Adipose tissue (tissue), 3 donors: ENCODE measurements around the gene HCRTR1. TPM values are rescaled to one million over a fixed set of nuclear protein-coding genes. Genes with fewer than 3 reads are reported as not detected.

Source experiments
- H3K27ac ChIP-seq: one replicate; pipeline ENCODE4 v1.5.1; 2013; ENCODE audit warnings: low read depth, low read length
- WGBS, 3 donors: extraction: QIAGEN DNeasy Blood & Tissue Kit; methylation state at CpG; one replicate each; pipeline ENCODE4 v1.1.7; 2013; 5-methylcytosine and 5-hydroxymethylcytosine counted together
- polyA plus RNA-seq, 3 donors: library from polyadenylated mRNA; stranded (reverse); fragments of 200-250 nt; gene quantifications; one replicate each; pipeline ENCODE4 v1.2.3, GENCODE V29; 2013
- donor health status: healthy with polysubstance abuse.
- donor health status: Bipolar disorder and iron deficiency.
- donor health status: healthy.

The HCRTR1 gene
- polyA plus RNA-seq, 3 donors = 0.08 to 1.3 (median 0.25) TPM

- no peak overlapping the region for H3K27ac ChIP-seq
Measured at GRCh38 chr1:31640179-31640578, 22.7 kb downstream of the HCRTR1 start.

DNA sequence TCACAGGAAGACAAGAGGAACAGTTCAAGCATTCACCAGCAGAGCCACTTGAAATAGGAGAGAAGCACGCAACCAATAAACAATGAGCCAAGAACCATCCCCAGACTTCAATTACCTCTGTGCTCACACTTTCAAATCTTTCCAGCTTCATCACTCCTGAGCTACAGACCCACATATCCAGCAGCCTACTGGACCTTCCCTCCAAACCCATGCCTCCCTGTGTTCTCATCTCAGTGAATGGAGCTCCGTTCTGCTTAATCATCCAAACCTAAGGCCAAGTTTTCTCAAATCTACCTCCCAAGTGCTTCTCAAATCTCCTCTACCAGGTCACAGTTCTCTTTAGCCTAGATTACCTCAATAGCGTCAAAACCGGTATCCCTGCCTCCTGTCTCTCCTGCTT lies 23.5 kb downstream of the HCRTR1 start:
- 78 to 86% (median 84%) methylated on average over 4 of the region's 4 CpGs for WGBS, 3 donors
- H3K27ac ChIP-seq = no peak overlapping the region

GRCh38 chr1:31642366-31642765 lies 24.9 kb downstream of the HCRTR1 start:
- WGBS, 3 donors = 90 to 92% (median 90%) methylated on average over 4 of the region's 4 CpGs
- no peak overlapping the region for H3K27ac ChIP-seq

- H3K27ac ChIP-seq = no peak overlapping the region
- 90 to 97% (median 94%) methylated on average over 3 of the region's 3 CpGs for WGBS, 3 donors
Measured at GRCh38 chr1:31642897-31643296, 25.4 kb downstream of the HCRTR1 start.

DNA sequence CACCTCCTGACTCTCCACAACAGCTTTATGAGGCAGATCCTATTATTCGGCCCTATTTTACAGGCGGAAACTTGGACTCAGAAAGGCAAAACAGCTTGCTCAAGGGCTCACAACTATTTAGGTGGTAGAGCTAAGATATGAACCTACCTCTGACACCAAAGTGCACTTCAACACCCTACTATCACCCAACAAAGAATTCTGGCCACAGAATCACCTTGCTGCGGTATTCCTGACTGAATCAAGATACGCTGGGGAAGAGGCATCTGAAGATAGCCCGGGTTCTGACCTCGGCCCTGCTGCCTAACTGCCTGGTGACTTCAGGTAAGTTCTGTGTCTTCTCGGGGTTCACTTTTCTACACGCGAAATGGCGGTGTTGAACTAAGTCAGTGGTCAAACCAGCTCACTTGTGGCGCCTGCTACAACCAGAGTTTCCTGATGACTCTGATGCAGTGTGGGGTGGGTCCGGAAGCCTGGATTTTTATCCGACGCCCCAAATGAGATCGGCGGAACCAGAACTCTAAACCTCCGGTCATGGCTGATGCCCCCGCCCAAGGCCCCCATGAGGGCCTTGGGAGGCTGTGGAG lies 26.6 kb downstream of the HCRTR1 start:
- WGBS, 3 donors = 1 to 5% (median 5%) methylated on average over 18 of the region's 18 CpGs
- peak overlapping the region; percentile 99 for H3K27ac ChIP-seq

DNA sequence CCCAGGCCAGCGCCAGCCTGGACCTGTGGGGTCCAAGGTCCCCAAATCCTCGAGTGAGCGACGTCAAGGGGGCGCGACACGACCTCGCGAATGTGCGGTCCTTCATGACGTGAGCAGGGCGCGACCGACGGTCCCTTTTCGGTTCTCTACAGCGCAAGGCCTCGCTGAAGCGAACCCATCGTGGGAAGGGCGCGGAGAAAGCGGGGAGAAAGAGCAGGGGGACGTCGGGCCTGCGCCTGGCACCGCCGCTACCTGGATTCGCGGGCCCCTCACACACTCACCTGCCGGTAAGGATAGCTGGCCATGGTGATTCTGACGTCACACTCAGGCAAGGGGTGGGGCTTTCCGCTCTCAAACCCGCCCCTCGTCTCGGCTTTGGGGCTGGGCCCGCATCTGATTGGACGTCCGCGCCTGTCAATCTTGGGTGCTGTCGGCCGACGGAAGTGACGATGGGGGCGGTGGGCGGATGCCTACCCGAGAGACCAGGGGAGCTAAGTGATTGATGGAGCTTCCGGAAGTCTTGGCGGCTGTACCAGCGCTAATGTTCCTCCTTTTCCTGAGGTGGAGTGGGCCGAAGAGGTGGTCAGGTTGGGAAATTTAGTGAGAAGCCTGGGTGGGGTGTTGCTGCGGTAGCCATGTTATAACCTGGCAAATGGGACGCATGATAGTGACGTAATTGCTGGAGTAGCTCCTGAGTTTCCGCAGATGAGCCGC lies 27.2 kb downstream of the HCRTR1 start, which contains the start of gene PEF1:
TSS of gene PEF1 (minus strand) at position 317 of the 714 bp plus-strand sequence. CDS start at position 305, 12 bp downstream.
- peak within 1 kb of the TSS; percentile 99 for H3K27ac ChIP-seq
- WGBS, 3 donors = 0% methylated on average over 56 of the region's 56 CpGs

DNA sequence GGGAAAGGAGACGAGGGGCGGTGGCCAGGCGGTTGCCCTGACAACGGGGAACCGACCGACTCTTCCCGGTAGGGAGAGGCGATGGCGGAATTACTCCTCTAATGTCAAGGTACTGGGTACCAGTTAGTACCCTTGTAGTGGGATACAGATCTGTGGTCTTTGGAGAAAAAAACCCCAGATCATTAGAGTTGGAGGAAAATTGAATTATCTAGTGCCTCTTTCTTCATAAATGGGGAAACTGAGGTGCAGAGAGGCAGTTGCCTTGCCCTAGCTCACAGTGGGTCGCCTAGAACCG lies 27.7 kb downstream of the HCRTR1 start:
- 0 to 1% (median 1%) methylated on average over 11 of the region's 11 CpGs for WGBS, 3 donors
- H3K27ac ChIP-seq = peak overlapping the region; percentile 99

- no peak overlapping the region for H3K27ac ChIP-seq
- WGBS, 3 donors = 96 to 97% (median 97%) methylated on average over 4 of the region's 4 CpGs
Measured at GRCh38 chr1:31646259-31646960, 28.9 kb downstream of the HCRTR1 start.

DNA sequence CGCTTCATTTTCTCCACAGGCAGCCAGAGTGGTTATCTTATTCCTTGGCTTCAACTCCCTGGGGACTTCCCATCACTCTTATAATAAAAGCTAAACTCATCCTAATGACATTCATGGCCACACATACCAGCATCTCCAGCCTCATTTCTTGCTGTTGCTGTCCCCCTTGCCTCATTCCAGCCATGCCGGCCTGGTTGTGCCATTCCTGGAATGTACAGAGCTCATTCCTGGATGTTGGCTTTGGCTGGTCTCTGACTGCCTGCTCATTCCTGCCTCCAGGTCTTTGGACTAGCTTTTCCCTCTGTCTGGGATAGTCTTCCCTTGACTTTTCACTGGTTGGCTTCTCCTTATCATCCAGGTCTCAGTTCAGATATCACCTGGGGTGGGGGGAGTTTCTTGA lies 29.6 kb downstream of the HCRTR1 start:
- 83 to 92% (median 89%) methylated on average over 2 of the region's 2 CpGs for WGBS, 3 donors
- H3K27ac ChIP-seq = no peak overlapping the region

GRCh38 chr1:31648190-31648589 lies 30.7 kb downstream of the HCRTR1 start:
- H3K27ac ChIP-seq = no peak overlapping the region
- WGBS, 3 donors = 61 to 81% (median 69%) methylated on average over 2 of the region's 2 CpGs

DNA sequence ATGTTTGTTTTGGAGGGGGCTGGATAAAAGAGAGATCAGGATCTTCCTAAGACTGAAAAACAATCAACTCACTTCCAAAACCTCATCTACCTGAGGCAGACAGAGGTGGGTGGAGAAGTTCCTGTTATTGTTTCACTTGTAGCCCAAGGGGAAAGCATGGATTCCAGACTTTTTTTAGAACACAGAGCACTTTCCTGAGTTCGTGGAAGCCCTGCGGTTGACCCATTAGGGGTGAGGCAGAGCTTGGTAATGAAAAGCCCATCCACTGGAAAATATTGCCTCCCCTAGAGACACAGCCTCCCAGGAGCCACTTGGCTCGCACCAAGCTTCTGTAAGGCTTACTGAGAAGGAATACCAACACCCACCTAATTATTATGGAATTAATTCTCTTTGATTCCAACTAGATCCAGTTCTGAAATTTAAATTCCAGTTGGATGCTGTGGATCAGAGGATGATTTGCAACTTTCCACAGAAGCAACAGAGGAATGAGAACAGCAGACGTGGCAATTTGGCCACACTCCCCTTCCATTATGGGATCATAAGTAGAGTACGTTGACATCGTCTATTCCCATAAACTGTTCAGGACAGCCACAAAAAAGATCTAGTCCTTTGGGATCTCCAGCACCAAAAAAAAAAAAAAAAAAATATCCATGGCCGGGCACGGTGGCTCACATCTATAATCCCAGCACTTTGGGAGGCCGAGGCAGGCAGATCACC lies 31.3 kb downstream of the HCRTR1 start:
- no peak overlapping the region for H3K27ac ChIP-seq
- WGBS, 3 donors = 66 to 70% (median 70%) methylated on average over 8 to 9 of the region's 9 CpGs

GRCh38 chr1:31650161-31651088 lies 32.9 kb downstream of the HCRTR1 start:
- H3K27ac ChIP-seq = no peak overlapping the region
- WGBS, 3 donors = 68 to 75% (median 71%) methylated on average over 9 of the region's 9 CpGs

GRCh38 chr1:31651089-31651420 lies 33.6 kb downstream of the HCRTR1 start:
- WGBS, 3 donors = 26 to 61% (median 55%) methylated on average over 1 of the region's 1 CpG
- no peak overlapping the region for H3K27ac ChIP-seq

- WGBS, 3 donors = 58 to 74% (median 73%) methylated on average over 6 of the region's 6 CpGs
Measured at GRCh38 chr1:31651766-31652165, 34.3 kb downstream of the HCRTR1 start.

GRCh38 chr1:31652891-31653499 lies 35.5 kb downstream of the HCRTR1 start:
- H3K27ac ChIP-seq = no peak overlapping the region
- WGBS, 3 donors = 77 to 88% (median 85%) methylated on average over 4 of the region's 4 CpGs

More at GRCh38 chr1:31651766-31652165, 34.3 kb downstream of the HCRTR1 start:
- no peak overlapping the region for H3K27ac ChIP-seq

GRCh38 chr1:31653717-31654473 lies 36.4 kb downstream of the HCRTR1 start:
- H3K27ac ChIP-seq = no peak overlapping the region
- WGBS, 3 donors = 77 to 89% (median 86%) methylated on average over 12 of the region's 12 CpGs

DNA sequence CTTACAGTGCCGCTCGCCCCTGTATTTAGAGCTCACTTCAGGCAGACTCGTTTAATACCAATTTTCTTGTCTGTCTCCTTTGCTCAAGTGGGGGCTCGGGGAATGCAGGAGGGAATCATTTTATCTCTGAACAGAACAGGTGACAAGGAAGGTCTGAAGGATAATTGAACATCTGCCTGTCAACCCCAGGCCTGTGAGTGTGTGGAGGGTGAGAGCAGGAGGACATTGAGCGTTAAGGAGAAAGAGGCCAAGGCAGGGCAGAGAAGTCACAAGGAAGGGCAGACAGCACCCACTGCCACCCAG lies 36.9 kb downstream of the HCRTR1 start:
- 82 to 93% (median 92%) methylated on average over 5 of the region's 5 CpGs for WGBS, 3 donors
- H3K27ac ChIP-seq = no peak overlapping the region
